ENCODE data around the gene FBXL3.
A peak's percentile ranks its signal among the peaks of the same experiment; 100 is the strongest.

Gene FBXL3, protein sequence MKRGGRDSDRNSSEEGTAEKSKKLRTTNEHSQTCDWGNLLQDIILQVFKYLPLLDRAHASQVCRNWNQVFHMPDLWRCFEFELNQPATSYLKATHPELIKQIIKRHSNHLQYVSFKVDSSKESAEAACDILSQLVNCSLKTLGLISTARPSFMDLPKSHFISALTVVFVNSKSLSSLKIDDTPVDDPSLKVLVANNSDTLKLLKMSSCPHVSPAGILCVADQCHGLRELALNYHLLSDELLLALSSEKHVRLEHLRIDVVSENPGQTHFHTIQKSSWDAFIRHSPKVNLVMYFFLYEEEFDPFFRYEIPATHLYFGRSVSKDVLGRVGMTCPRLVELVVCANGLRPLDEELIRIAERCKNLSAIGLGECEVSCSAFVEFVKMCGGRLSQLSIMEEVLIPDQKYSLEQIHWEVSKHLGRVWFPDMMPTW

DNA sequence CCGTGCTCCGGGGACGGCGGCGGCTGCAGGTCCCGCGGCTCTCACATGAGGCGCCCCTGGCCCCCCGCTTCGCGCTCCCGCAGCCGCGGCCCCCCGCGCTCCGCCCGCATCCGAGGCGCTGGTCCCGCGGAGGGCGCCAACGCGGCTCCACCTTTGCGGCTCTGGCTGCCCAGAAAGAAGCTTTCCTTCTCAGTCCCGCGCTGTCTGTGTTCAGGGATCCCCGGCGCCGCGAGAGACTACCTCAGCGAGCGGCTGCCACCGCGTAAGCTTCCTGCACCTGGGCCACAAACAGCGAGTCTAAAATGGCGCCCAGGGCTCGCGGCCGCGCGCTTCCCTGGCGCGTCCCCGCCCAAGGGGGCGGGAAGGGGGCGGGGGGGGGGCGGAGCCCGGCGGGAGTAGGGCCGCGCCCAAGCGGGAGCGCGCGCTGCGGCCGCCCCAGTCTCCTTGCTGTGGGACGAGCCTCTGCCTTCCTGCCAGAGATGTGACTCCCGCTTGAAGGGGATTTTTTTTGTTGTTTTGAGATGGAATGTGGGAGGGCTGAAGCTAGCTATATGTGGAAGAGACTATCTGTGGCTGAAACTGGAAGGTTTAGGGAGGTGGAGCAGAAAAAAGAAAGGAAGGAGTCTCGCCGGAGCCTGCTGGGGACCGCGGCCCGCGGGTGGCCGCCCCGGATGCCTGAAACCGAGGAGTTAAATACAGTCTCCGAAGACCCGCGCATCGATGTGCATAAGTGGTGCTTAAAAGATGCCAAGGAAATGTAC, at the start of gene FBXL3:
FBXL3 (minus strand) TSS at position 299 of the 761 bp plus-strand sequence. CDS start 5,299 bp downstream, outside the sequence.
- H3K36me3 Mint-ChIP-seq (ENCODE audit: low read depth) = peaks cover 7% of the 10 kb centered on the region
- H3K9me3 Mint-ChIP-seq = no peaks in the 10 kb centered on the region

DNA sequence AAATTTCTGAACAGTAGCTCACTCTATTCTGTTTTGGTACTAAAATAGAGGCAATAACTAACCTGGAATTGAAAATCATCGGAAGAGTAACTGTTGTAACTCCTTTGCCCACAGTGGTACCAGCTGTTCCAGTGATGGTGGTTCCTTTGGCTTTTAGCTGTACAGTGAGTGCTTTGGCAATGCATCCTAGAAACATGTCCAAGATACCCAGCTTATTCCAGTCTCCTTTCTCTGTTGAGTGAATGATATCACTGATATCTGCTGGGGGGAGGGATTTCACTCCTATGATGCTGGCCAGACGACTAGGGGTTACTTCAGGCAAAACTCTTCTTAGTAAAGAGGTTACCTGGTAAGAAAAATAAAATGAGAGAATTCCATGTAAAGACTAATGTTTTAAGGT, 40.6 kb upstream of the FBXL3 start:
- ATAC-seq = no peak
- H3K4me1 Mint-ChIP-seq = peaks cover 5% of the 10 kb centered on the region
- no peaks in the 10 kb centered on the region for H3K9me3 Mint-ChIP-seq
- no peaks in the 10 kb centered on the region for H3K27me3 Mint-ChIP-seq
- no peak overlapping the region for H3K4me3 Mint-ChIP-seq
- H3K36me3 Mint-ChIP-seq (ENCODE audit: low read depth) = peaks cover 42% of the 10 kb centered on the region
- H3K27ac Mint-ChIP-seq = no peak overlapping the region
- DNase-seq = no peak

More for the DNA sequence above, at the start of gene FBXL3:
- ATAC-seq (peak; percentile 56), DNase-seq (peak; percentile 80)
- Mint-ChIP-seq H3K27ac (peak within 1 kb of the TSS; percentile 86), H3K4me1 (peaks cover 54% of the 10 kb centered on the region), H3K27me3 (peaks cover 3% of the 10 kb centered on the region), H3K4me3 (peak within 1 kb of the TSS; percentile 95)

DNA sequence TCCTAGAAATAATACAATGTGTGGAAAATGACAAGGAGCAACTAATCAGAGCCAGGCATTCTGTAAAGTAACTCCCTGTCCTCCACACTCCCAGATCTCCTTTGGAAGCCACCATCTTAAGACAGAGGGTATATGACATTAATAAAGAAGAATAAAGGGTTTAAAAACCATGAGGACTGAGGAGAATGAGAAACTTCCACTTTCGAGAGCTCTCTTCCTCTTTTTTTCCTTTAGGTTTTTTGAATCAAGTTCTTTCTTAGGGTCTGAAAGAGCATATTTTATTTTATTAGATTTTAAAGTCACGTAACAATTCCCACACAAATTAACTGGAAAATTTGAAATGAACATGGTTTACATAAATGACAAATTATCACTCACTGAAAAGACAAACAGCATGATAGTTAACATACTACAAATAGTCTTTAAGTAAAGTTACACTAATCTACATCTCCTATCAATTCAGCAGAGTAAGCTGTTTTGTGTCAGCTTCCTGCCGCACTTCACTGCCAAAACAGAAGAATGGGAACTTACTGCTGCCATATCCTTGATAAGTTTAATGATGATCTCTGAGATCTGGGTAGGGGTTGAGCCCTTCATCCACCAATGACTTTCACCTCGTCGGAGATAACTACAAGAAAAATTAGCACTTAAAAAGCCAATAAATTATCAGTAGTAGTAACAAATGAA, 38.6 kb upstream of the FBXL3 start:
- no peak overlapping the region for H3K4me3 Mint-ChIP-seq
- DNase-seq (no peak), ATAC-seq (no peak)
- peaks cover 12% of the 10 kb centered on the region for H3K4me1 Mint-ChIP-seq
- H3K27ac Mint-ChIP-seq = no peak overlapping the region
- H3K36me3 Mint-ChIP-seq (ENCODE audit: low read depth) = peaks cover 45% of the 10 kb centered on the region
- H3K27me3 Mint-ChIP-seq = no peaks in the 10 kb centered on the region
- H3K9me3 Mint-ChIP-seq = no peaks in the 10 kb centered on the region

DNA sequence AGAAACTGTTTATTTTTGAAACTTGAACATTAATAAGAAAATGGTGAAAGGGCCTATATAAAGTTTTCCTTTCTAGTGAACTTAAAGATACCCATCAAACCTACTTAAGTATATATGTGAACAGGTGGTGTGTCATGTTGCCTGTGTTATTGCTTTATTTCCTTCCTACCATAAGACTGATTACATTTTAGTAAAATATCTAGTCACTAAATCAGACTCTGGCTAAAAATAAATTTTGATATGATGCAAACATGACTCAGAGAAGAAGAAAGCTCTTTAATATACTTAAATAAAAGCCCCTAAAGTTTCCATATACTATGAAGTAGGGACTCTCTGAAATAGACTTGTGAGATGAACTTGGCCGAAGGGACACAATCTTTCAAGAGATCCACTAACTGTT, 35.1 kb upstream of the FBXL3 start:
- Mint-ChIP-seq H3K36me3 (ENCODE audit: low read depth) (peaks cover 40% of the 10 kb centered on the region), H3K9me3 (no peaks in the 10 kb centered on the region), H3K27ac (peak overlapping the region; percentile 6), H3K4me3 (no peak overlapping the region), H3K4me1 (peaks cover 12% of the 10 kb centered on the region), H3K27me3 (no peaks in the 10 kb centered on the region)
- no peak for DNase-seq
- no peak for ATAC-seq

DNA sequence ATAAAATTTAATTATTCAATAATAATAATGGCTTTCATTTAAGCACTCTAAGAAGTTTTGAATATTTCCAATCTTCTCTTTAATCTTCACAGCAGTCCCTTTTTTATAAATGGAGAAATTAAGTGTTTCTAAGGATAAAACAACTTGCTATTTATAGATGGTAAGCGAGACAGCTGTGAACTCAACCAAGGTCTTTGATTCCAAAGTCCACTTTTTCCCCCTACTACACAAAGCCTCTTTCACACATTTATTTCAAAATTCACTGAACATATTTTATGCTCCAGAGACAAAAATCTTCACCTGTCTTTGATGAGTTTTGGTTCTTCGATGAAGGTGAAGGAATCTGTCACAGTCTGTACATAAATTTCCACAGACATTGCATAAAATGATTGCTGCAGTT, 34.4 kb upstream of the FBXL3 start:
- Mint-ChIP-seq H3K36me3 (ENCODE audit: low read depth) (peaks cover 44% of the 10 kb centered on the region), H3K4me3 (no peak overlapping the region), H3K4me1 (peaks cover 12% of the 10 kb centered on the region), H3K9me3 (no peaks in the 10 kb centered on the region), H3K27ac (no peak overlapping the region), H3K27me3 (no peaks in the 10 kb centered on the region)
- ATAC-seq (no peak), DNase-seq (no peak)

DNA sequence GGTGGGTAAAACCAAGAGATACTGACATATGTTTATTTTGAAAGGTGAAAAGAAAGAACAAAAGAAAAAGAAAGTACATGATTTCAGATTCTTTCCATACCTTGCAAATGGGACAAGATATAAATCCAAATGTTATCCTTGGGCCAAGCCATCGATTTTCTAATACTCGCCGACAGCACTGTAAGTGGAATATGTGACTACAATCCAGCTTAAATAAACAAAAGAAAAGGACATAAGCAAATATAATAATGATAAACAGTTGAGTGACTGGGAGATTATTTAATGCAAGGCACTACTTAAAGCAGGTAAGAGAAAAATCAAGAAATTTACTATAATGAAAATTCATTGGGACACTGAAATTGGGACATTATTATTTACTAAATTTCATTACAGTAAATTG, 29.9 kb upstream of the FBXL3 start:
- Mint-ChIP-seq H3K9me3 (no peaks in the 10 kb centered on the region), H3K4me1 (peaks cover under 1% of the 10 kb centered on the region), H3K36me3 (ENCODE audit: low read depth) (peaks cover 38% of the 10 kb centered on the region), H3K27me3 (no peaks in the 10 kb centered on the region), H3K4me3 (no peak overlapping the region), H3K27ac (no peak overlapping the region)
- DNase-seq (no peak), ATAC-seq (no peak)

DNA sequence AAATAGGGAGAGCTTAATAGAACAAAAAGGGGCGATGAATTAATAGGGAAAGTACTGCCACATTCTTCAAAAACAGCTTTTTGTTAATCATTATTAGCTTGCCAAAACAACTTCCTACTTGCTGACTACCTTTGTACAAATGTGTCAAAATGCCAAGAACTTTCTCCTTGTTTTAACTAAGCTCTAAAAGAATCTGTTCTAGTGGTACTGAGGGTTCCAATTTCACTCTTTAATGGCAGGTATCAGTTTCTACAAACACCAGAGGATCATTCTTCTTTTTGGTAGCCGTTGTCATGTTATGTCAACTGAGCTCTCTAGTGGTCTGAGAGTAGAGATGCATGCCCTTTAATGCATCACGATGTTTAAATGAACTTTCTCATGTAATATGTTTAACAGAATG, 29.4 kb upstream of the FBXL3 start:
- no peaks in the 10 kb centered on the region for H3K4me1 Mint-ChIP-seq
- ATAC-seq = no peak
- peaks cover 37% of the 10 kb centered on the region for H3K36me3 Mint-ChIP-seq (ENCODE audit: low read depth)
- no peak overlapping the region for H3K27ac Mint-ChIP-seq
- DNase-seq = no peak
- no peaks in the 10 kb centered on the region for H3K9me3 Mint-ChIP-seq
- no peak overlapping the region for H3K4me3 Mint-ChIP-seq
- no peaks in the 10 kb centered on the region for H3K27me3 Mint-ChIP-seq

DNA sequence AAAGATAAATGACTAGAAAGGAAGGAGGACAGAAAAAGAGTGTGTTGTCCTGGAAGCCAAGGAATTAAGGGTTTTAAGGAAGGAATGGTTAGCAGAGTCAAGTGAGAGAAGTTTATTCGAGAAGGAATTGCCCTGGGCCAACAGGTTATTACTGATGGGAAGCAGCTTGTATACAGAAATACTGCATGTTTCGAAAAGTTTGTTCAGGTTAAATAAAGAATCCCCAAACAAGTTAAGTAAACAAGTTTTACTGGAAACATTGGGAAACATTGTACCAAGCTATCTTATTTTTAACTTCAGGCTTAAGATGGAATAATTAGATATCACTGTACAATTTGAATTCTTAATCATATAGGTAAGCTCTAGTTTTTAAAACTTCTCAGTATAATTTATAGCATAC, 28.2 kb upstream of the FBXL3 start:
- H3K36me3 Mint-ChIP-seq (ENCODE audit: low read depth) = peaks cover 44% of the 10 kb centered on the region

DNA sequence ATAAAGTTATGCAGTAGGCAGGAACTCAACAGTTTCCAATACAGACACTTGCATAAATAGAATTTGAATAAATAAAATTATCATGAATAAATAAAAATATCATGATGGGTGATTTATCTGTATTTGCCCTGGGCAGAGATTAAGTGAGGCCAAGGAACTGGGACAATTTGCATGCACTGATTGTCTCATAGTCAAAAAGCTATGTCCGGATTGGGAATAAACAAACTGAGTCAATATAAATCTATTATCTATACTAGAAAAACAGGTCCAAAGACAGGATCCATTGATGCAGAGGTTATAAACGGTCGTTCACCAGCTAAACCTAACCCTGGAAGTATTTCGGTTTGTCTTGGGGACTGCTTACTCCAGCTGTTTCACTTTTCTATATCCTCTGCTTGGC, 26.2 kb upstream of the FBXL3 start:
- Mint-ChIP-seq H3K4me3 (no peak overlapping the region), H3K4me1 (peaks cover 6% of the 10 kb centered on the region), H3K27ac (no peak overlapping the region), H3K36me3 (ENCODE audit: low read depth) (peaks cover 56% of the 10 kb centered on the region), H3K9me3 (no peaks in the 10 kb centered on the region), H3K27me3 (no peaks in the 10 kb centered on the region)
- DNase-seq (no peak), ATAC-seq (no peak)

More for the DNA sequence above, 28.2 kb upstream of the FBXL3 start:
- Mint-ChIP-seq H3K27ac (no peak overlapping the region), H3K9me3 (no peaks in the 10 kb centered on the region), H3K27me3 (no peaks in the 10 kb centered on the region), H3K4me3 (no peak overlapping the region), H3K4me1 (no peaks in the 10 kb centered on the region)
- ATAC-seq (no peak), DNase-seq (no peak)

DNA sequence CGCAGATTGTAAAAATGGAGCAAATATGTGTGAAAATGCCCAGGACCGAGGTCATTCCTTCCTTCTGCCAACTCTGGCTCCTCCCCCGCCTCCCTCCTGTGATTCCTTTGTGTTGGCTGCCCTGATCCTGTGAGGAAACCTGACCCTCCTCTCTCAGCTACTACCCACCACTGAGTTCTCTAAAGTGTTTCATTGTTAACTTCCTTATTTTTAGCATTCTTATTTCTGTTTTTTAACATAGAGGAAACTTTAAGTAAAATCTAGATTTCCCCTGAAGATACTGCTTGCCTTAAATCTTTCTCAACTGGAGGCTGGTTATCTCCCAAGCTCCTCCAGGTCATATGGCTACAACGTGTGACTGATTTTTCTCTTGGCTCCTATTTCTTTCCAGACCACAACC, 21.7 kb upstream of the FBXL3 start:
- DNase-seq (no peak), ATAC-seq (no peak)
- Mint-ChIP-seq H3K4me3 (no peak overlapping the region), H3K27ac (peak overlapping the region; percentile 8), H3K36me3 (ENCODE audit: low read depth) (peaks cover 52% of the 10 kb centered on the region), H3K27me3 (no peaks in the 10 kb centered on the region), H3K9me3 (no peaks in the 10 kb centered on the region), H3K4me1 (peaks cover 6% of the 10 kb centered on the region)

DNA sequence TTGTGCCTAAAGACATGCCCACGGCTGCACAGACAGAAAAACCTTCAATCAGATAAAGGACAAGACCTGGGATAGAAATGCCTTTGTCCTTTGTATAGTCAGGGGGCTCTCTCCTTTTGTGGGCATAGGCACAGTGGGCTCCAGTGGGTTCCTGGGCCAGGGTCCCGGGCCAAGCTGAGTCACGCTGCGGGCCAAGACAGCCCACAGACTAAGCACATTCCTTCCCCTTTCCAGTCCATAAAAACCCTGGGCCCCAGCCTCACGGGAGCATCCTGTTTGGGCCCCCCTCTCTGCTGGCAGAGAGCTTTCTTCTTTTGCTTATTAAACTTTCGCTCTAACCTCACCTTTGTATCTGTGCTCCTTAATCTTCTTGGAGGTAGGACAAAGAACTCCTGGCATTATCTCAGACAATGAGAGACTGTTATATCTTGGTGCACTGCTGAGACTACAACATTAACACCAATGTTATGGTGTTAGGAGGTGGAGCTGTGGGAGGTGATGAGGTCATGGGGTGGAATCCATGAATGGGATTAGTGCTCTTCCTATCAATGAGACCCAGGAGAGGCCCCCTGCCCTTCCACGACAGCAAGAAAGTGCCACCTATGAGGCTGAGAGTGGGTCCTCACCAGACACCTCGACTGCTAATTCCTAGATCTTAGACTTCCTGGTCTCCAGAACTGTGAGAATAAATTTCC, 20.8 kb upstream of the FBXL3 start:
- Mint-ChIP-seq H3K4me1 (peaks cover 6% of the 10 kb centered on the region), H3K9me3 (no peaks in the 10 kb centered on the region), H3K27me3 (no peaks in the 10 kb centered on the region), H3K36me3 (ENCODE audit: low read depth) (peaks cover 51% of the 10 kb centered on the region), H3K4me3 (no peak overlapping the region), H3K27ac (peak overlapping the region; percentile 8)
- no peak for DNase-seq
- no peak for ATAC-seq

DNA sequence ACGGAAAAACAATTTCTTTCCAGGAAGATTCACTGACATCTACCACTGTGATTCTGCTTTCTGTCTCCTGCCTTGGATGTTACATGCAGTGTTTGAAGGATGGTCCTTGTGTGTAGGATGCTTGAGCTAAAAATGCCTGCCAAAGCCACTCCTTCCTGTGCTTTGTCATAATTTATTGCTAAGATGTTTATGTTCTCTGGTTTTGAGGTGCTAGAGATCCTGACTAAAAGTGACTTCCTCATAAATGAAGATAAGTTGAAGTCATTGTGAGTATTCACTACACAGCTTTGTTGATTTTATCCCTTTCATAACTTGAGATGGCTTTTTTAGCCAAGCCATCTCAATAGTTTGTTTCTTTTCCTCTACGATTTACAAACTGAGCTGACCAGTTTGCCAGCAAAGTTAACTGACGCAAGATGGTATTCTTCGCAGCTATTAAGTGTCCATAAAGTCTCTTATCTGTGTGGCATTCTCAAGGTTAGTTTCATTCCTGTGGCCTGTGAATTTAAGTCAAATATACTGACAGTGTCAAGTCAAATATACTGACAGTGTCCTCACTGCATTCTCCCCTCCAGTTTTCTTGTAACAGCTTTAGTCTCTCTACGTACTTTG, 15.7 kb upstream of the FBXL3 start:
- H3K4me3 Mint-ChIP-seq = no peak overlapping the region
- no peak for ATAC-seq
- H3K27ac Mint-ChIP-seq = no peak overlapping the region

DNA sequence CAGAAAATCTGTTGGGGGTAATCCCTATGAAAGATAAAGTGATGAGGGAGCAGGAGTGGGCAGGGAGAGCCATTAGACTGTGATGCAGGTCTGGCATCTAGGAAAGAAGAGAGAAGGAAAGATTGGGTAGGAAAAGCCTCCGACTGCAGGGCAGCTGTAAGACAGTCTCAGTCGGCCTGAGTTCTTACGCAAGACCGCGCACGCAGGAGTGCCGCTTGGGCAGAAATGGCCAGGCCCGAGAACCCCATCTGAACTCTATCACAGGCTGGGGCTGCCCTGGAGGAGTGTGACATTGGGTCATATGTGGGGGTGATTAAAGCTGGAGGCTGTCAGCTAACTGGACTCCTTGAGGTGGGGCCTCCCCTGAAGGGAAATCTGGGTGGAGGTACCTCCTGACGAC, 13.9 kb upstream of the FBXL3 start:
- H3K4me3 Mint-ChIP-seq = no peak overlapping the region
- no peaks in the 10 kb centered on the region for H3K27me3 Mint-ChIP-seq
- peaks cover 8% of the 10 kb centered on the region for H3K36me3 Mint-ChIP-seq (ENCODE audit: low read depth)
- H3K27ac Mint-ChIP-seq = no peak overlapping the region
- no peak for ATAC-seq
- DNase-seq = no peak
- no peaks in the 10 kb centered on the region for H3K9me3 Mint-ChIP-seq
- H3K4me1 Mint-ChIP-seq = no peaks in the 10 kb centered on the region

More for the DNA sequence above, 15.7 kb upstream of the FBXL3 start:
- no peaks in the 10 kb centered on the region for H3K9me3 Mint-ChIP-seq
- DNase-seq = no peak
- H3K27me3 Mint-ChIP-seq = no peaks in the 10 kb centered on the region
- H3K36me3 Mint-ChIP-seq (ENCODE audit: low read depth) = peaks cover 22% of the 10 kb centered on the region
- H3K4me1 Mint-ChIP-seq = no peaks in the 10 kb centered on the region

DNA sequence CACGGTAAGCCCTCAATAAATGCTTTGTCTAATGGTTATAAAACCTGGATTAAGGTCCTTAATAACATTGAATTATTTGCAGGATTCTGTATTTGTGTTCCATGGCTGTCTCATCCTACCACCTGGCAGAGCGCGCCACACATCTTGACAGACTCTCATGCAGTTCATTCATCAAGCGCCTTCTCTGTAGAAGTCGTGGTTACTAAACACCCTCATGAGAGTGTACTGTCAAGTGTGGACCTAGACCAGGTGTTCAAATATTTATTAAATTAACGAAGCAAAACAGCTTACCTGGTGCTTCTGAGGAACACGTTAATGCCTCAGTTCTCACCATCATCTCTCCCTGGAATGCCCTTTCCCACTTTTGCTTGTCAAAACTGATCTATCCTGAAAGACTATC, 13.1 kb upstream of the FBXL3 start:
- Mint-ChIP-seq H3K27me3 (no peaks in the 10 kb centered on the region), H3K4me1 (no peaks in the 10 kb centered on the region), H3K4me3 (no peak overlapping the region), H3K27ac (no peak overlapping the region), H3K36me3 (ENCODE audit: low read depth) (peaks cover 6% of the 10 kb centered on the region), H3K9me3 (no peaks in the 10 kb centered on the region)
- DNase-seq (no peak), ATAC-seq (no peak)
